AG08395 (cell line): ENCODE results near the gene PLXNA1.
A peak's percentile ranks its signal among the peaks of the same experiment; 100 is the strongest.

Experiments used
- DNase-seq: peaks from one replicate; pipeline ENCODE4 v3.0.0; 2012; ENCODE audit warnings: mixed read lengths, low spot score

Gene PLXNA1

DNA sequence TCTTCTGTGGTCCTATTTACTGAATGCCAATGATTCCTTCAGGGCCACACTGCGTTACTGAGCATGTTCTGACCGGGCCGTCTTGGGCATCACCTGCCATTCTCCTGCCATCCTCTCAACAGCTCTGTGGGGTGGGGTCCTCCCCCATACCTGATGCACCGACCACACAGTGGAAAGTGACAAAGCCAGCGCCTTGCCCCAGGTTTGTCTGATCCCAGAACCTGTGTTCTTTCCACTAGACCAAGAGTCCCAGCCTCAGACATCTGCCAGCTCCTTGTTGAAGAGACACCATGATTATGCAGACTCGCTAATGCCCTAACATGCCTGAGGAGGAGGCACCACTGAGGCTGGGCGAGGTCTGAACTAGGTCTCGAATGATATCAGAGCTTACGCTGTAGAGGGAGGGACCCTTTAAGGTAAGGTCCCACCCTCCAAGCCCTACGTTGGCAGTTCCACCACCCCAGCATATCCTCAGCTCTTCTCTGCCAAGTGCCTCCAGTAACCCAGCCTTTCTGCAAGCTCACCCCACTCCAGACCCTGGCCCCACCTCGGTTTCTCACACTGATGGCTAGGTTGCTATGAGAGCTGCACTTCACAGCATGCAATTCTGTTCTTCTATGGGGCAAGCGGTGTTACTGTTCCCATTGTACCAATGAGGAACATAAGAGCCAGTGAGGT is 29.8 kb upstream of the PLXNA1 start:
- no peak for DNase-seq

- DNase-seq = no peak
Measured at GRCh38 chr3:126954141-126954842, 28.6 kb upstream of the PLXNA1 start.

GRCh38 chr3:126955004-126955790 is 27.7 kb upstream of the PLXNA1 start:
- no peak for DNase-seq

- no peak for DNase-seq
Measured at GRCh38 chr3:126956361-126956760, 26.6 kb upstream of the PLXNA1 start.

GRCh38 chr3:126956866-126957650 is 25.9 kb upstream of the PLXNA1 start:
- no peak for DNase-seq

GRCh38 chr3:126957776-126958637 is 24.9 kb upstream of the PLXNA1 start:
- DNase-seq = no peak

- no peak for DNase-seq
Measured at GRCh38 chr3:126958638-126959085, 24.3 kb upstream of the PLXNA1 start.

DNA sequence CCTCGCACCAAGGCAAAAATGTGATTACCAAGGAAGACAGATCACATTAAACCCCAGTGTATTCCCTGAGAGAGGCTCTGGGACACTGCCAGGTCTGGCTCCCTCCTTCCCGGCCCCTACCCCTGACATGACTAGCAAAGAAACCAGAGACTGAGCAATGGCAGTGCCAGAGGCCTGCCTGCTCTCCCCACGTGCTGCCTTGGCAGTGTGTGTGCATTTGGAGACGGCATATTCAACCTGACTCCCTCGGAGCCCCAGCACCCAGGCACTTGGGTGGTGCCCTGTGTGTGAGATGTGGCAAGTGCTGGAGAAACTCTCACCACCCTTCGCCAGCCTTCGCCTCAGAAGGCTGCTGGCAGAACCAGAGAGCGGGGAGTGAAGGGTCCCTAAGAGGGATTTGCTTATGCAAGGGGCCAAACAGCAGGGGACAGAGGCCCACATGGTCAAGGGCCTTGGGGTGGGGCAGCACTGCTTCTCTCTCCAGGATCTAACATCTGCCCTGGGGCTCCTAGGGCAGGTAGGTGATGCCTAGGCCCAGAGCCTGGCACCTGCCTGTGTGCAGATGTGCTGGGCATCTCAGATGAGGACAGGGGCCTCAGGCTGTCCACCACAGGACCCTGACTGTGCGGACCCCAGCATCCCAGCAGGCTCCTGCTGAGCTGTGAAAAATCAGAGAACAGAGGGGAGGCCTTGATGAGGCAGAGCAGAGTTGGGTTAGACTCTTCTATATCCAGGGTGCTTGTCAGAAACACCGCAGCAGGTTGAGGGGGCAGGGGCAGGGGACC is 23.6 kb upstream of the PLXNA1 start:
- DNase-seq = no peak

- peak; percentile 80 for DNase-seq
Measured at GRCh38 chr3:126959921-126960603, 22.9 kb upstream of the PLXNA1 start.

GRCh38 chr3:126960604-126960995 is 22.3 kb upstream of the PLXNA1 start:
- DNase-seq = no peak

DNA sequence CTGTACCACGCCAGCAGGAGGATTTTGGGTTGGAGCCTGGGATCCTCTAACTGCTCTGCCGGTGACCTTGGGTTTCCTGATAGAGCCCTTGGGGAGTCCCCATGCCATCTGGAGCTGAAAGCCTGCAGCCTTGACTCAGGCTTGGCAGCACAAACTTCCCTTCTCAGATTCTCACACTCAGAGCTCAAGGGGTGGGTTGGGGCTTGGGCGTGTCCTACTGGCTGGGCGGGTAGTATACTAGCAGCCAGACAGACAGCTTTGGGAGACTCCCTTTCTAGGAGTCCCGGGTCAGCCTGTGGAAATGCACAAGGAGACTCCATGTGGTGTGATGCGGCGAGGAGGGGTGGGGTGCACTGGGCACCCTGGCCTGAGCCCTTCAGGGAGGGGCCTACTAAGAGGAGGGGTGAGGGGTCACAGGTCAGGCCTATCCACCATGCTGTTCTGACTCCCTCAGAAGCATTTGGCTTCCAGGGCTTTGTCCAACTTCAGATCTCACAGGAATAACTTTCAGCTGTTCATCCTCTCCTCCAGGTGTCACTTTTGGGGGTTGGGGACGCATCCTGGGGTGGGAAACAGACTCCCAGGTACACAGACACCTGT is 21.6 kb upstream of the PLXNA1 start:
- DNase-seq = peak; percentile 93

- peak; percentile 10 for DNase-seq
Measured at GRCh38 chr3:126961791-126962461, 21.0 kb upstream of the PLXNA1 start.

- DNase-seq = no peak
Measured at GRCh38 chr3:126962756-126963155, 20.2 kb upstream of the PLXNA1 start.

DNA sequence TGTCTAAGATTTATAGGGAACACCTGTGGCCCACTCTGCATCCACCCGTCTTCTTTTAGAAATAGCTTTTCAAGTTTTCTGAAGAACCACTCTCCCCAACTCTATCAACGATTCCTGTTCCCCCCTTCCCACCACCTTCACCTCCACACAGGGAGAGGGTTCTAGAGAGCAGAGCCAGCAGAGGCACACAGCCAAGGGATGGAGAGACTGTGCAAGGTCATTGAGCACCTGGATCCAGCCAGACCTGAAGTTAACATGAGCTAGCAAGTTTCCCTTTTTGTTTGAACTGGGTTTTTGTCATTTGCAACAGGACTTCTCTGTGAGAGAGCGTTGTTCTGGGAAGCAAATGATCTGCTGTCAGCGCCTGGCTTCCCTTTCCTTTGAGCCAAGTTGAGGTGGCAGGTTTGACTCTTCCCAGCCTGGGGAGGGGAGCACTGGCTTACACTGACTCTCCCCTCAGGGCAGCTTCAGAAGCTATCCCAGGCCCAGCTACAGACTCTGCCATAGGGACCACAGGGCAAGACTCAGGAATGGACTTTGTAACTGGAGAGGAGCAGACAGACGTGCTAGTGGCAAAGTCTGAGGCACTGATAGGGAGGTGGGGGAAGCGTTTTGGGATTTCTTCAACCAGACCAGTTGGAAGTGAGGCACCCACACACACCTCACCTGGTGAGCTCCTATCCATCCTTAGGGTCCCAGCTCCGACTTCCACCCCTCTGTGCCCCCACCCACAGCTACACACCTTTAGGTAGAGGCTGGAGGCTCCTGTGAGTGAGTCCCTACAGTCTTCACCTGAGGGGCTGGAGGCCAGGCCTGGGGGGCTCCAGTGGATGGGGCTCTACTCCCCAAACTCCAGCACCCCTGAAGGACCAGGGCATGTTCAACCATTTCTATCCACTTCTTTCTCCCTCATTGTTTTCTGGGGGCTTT is 19.4 kb upstream of the PLXNA1 start:
- DNase-seq = no peak

DNA sequence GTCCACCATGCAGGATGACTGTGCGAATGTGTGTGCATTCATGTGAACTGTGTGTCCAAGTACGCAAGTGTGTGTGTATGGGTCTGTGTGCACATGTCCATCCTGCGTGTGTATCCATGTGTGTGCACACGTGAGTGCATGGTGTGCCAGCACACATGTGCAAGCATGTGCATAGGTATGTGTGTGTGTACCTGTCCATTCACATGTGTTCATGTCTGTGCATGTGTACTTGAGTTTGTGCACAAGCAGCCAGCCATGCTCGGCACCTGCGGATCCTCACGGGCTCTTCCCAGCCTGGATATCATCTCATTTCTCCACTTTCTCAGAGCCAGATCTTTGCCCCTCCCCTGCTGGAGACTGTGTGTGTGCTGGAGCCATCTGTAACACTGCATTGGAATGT is 18.7 kb upstream of the PLXNA1 start:
- no peak for DNase-seq

DNA sequence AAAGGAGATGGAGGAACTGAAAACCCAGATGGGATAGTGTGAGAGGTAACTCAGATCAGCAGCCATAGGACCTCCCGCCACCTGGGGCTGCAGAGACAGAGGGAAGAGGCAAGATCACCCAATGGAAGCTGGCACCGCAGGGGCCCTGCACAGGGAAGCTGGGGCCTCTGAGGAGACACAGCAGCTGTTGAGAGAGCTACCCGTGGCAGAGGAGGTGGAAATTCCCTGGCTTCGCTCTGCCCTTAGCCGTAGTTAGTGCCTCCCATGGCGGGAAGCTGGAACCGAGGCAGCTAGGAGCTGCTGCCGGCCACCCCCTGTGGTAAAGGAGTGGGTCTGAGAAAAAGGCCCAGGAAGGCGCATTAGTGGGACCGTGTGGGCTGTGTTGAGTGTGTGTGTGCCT is 18.0 kb upstream of the PLXNA1 start:
- DNase-seq = no peak

DNA sequence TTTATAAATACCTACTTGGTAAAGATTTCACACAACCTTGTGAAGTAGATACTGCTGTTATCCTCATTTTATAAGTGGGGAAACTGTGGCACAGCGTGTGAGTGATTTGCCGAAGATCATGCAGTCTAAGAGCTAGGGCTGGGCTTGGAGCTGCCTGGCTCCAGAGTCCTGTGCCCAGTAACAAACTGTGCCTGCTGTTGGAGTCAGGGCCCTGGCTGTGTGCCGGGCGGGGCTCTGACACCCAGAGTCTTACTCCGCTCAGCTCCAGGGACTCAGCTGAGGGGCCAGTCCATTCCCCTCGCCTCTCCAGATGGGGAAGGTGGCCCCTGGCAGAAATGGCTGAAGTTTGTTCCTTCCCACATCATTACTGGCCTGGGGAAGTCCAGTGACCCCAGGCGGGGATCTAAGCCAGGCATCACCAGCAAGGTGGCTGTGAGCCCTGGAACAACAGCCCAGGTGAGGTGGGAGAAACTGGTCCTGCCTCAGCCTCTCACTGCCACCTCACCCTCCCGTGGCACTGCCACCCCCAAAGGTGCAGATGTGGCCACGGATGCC is 17.3 kb upstream of the PLXNA1 start:
- no peak for DNase-seq
